Measurements from ENCODE around the gene NOP14. TPM values are rescaled to one million over a fixed set of nuclear protein-coding genes. Genes with fewer than 3 reads are reported as not detected.

Gene NOP14
- polyA plus RNA-seq, 2 of the 4 experiments (the other 2 are of a cell fraction) = 18.9 to 30.2 TPM

GRCh38 chr4:2953496-2953895 is 9.7 kb downstream of the NOP14 start (continued):
- no peak for TF ChIP-seq HMGXB4 (CRISPR knock-in tag; IDR thresholded peaks at IDR 0.05; ENCODE audit: borderline replicate concordance)
- no peak for TF ChIP-seq ZNF302 (CRISPR knock-in tag; IDR thresholded peaks at IDR 0.05)
- TF ChIP-seq FOXS1 (CRISPR knock-in tag; IDR thresholded peaks at IDR 0.05) = no peak
- no peak for TF ChIP-seq HDAC2 (IDR thresholded peaks at IDR 0.05)

- Histone ChIP-seq H3K9me3 (no peaks in the 10 kb centered on the region), H3K27ac (no peak overlapping the region), H3K4me3 (no peak overlapping the region), H3K4me2 (no peak overlapping the region), H3K4me1 (no peaks in the 10 kb centered on the region)
- POLR2A ChIA-PET = no interaction called here
- no peak for DNase-seq (ENCODE audit: low read depth in 1 of 2, low spot score in 1 of 2)
- TF ChIP-seq RNF2 (IDR thresholded peaks at IDR 0.05; ENCODE audit: borderline replicate concordance, low read depth) (no peak), BCL3 (IDR thresholded peaks at IDR 0.05) (no peak), KDM5A (IDR thresholded peaks at IDR 0.05) (no peak), ESRRA (IDR thresholded peaks at IDR 0.05; ENCODE audit: borderline replicate concordance, low read length) (no peak), E2F6 (IDR thresholded peaks at IDR 0.05; ENCODE audit: borderline replicate concordance, low read depth) (no peak), HDAC2 (IDR thresholded peaks at IDR 0.05) (no peak), MAFK (IDR thresholded peaks at IDR 0.05; ENCODE audit: partially characterized antibody) (no peak), CHD4 (IDR thresholded peaks at IDR 0.05; ENCODE audit: borderline replicate concordance) (no peak), RARB (CRISPR knock-in tag; IDR thresholded peaks at IDR 0.05) (no peak), SREBF2 (IDR thresholded peaks at IDR 0.05) (no peak), FOXS1 (CRISPR knock-in tag; IDR thresholded peaks at IDR 0.05) (no peak), POLR2A (IDR thresholded peaks at IDR 0.05; ENCODE audit: low read length) (no peak), NPAS2 (CRISPR knock-in tag; IDR thresholded peaks at IDR 0.05; ENCODE audit: borderline replicate concordance) (no peak), CBX2 (IDR thresholded peaks at IDR 0.05; ENCODE audit: borderline replicate concordance, low read depth) (no peak), MAZ (IDR thresholded peaks at IDR 0.05; ENCODE audit: borderline replicate concordance, low read depth, low read length) (no peak), EHF (CRISPR knock-in tag; IDR thresholded peaks at IDR 0.05) (no peak), EP300 (IDR thresholded peaks at IDR 0.05) (no peak), PBX3 (IDR thresholded peaks at IDR 0.05) (no peak), ZNF302 (CRISPR knock-in tag; IDR thresholded peaks at IDR 0.05) (no peak)
- FAIRE-seq = no peak
- ATAC-seq = no peak
- WGBS (ENCODE audit: missing lambda C conversion rate) = 96% methylated on average over 15 of the region's 16 CpGs
- CTCF ChIA-PET = interaction anchor here (0.7 to 1.0 kb wide), 2 partner anchors 28 to 187 kb away, joined by 3 read pairs; no protein-coding TSS in a partner anchor
Measured at GRCh38 chr4:2950221-2950989, 12.8 kb downstream of the NOP14 start.

- Histone ChIP-seq H3K4me1 (no peaks in the 10 kb centered on the region), H3K9me3 (no peaks in the 10 kb centered on the region), H3K4me3 (no peak overlapping the region), H3K4me2 (no peak overlapping the region), H3K27ac (no peak overlapping the region)
- CTCF ChIA-PET = interaction anchor here (0.9 to 1.1 kb wide), 3 partner anchors 10 to 186 kb away, joined by 3 read pairs; no protein-coding TSS in a partner anchor
- no peak for TF ChIP-seq RFX5 (IDR thresholded peaks at IDR 0.05)
- TF ChIP-seq RNF2 (IDR thresholded peaks at IDR 0.05; ENCODE audit: borderline replicate concordance, low read depth) = no peak
- TF ChIP-seq JUNB (IDR thresholded peaks at IDR 0.05) = no peak
- no peak for TF ChIP-seq JUN (IDR thresholded peaks at IDR 0.05)
- no peak for ATAC-seq
- POLR2A ChIA-PET = no interaction called here
- no peak for DNase-seq (ENCODE audit: low read depth in 1 of 2, low spot score in 1 of 2)
- no peak for FAIRE-seq
- WGBS (ENCODE audit: missing lambda C conversion rate) = 95% methylated on average over 11 of the region's 11 CpGs
Measured at GRCh38 chr4:2949782-2950125, 13.5 kb downstream of the NOP14 start.

Measured in A549 (cell line).